Measurements from ENCODE around the gene DCAF10. TPM values are rescaled to one million over a fixed set of nuclear protein-coding genes. Genes with fewer than 3 reads are reported as not detected.

Gene DCAF10
- total and polyA plus RNA-seq, 3 experiments from 2014 or later: 14.9 to 27.2 (median 15.1) TPM

DNA sequence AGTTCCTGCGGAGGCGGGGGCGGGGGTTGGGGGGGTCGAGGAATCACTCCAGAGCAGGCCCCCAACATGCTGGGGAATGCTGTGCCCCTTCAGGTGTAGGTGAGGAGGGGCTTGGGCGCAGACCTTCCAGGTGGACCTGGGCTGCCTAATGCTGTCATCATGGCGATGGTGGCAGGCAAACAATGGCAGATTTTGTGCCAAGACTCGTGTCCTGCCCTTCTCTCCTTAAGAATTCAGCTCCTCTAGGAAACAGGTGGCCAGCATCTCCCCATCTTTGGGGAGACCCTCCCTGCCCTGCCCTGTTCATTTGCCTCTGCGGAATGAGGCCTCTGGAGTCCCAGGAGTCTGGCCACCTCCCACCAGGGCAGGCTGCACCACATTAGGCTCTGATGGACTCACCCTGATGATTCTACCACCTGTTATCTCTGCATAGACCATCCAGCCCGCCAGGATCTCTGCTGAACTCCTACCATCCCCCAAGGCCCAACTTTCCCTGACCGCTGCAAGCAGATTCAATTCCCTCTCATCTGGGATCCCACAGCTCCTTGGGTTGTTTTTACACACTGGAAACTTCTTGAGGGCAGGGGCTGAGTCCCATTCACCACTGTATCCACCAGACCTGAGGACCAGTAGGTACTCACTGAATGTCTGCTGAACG, 114.2 kb downstream of the DCAF10 start:
- Mint-ChIP-seq H3K4me1 (peaks cover 0 to 3% (median 0%) of the 10 kb centered on the region in 3 donors), H3K9me3 (no peaks in the 10 kb centered on the region), H3K4me3 (no peak overlapping the region), H3K36me3 (no peaks in the 10 kb centered on the region), H3K27ac (no peak overlapping the region), H3K27me3 (peaks cover 3 to 4% of the 10 kb centered on the region in 2 donors)
- Histone ChIP-seq H3K27me3 (ENCODE audit: insufficient read depth, low read length, poor library complexity, severe bottlenecking) (no peaks in the 10 kb centered on the region), H3K4me1 (ENCODE audit: insufficient read depth, low read length) (no peaks in the 10 kb centered on the region), H3K9me3 (ENCODE audit: low read length) (no peaks in the 10 kb centered on the region), H3K4me3 (ENCODE audit: low read length) (no peak overlapping the region), H3K27ac (ENCODE audit: low read depth, low read length) (no peak overlapping the region), H3K36me3 (ENCODE audit: insufficient read depth, low read length) (no peaks in the 10 kb centered on the region)
- DNase-seq: peak in 1 of 5 donors; percentile 21
- ChIA-PET CTCF (interaction anchor here (1.1 to 3.0 kb wide), 9 partner anchors 8 to 520 kb away, joined by 3 to 28 read pairs (median 5); no protein-coding TSS in a partner anchor), POLR2A (no interaction called here)

DNA sequence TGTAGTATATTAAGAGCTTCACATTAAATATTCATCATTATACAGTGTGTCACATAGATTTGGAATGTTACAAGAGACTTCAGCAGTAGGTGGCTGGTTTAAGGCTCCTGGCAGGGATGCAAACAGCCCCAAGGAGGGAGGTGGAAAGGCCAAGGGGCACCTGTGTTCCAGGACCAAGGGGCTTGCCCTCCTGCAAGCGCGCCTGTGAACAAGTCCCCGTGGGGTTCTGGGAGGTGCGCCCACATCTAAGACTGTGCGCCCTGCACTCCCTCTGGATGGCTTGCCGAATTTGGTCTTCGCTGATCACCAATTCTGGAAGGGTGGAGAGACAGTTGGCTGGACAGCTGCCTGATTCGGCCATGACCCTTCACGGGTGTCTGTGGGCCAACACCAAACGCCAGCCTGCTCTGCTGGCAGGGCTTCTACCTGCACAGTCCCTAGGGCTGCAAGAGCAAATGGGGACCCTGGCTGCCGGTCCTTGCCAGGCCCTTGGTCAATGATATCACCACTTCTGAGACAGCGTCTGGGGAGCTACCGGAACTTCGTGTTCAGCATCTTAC, 115.4 kb downstream of the DCAF10 start:
- CTCF ChIA-PET: interaction anchor here (3.0 kb wide), 1 partner anchor 244 kb away, joined by 28 read pairs; no protein-coding TSS in a partner anchor
- H3K36me3 ChIP-seq (ENCODE audit: insufficient read depth, low read length): no peaks in the 10 kb centered on the region
- H3K27me3 ChIP-seq (ENCODE audit: insufficient read depth, low read length, poor library complexity, severe bottlenecking): no peaks in the 10 kb centered on the region
- no peak overlapping the region for H3K27ac ChIP-seq (ENCODE audit: low read depth, low read length)
- H3K36me3 Mint-ChIP-seq: no peaks in the 10 kb centered on the region
- no peak overlapping the region for H3K4me3 Mint-ChIP-seq
- no peak overlapping the region for H3K27ac Mint-ChIP-seq
- H3K27me3 Mint-ChIP-seq: peaks cover 3 to 4% of the 10 kb centered on the region in 2 donors
- peak in 1 of 5 donors; percentile 36 for DNase-seq
- H3K4me1 Mint-ChIP-seq: peaks cover 0 to 3% (median 0%) of the 10 kb centered on the region in 3 donors
- no peaks in the 10 kb centered on the region for H3K4me1 ChIP-seq (ENCODE audit: insufficient read depth, low read length)
- H3K9me3 Mint-ChIP-seq: no peaks in the 10 kb centered on the region
- no peaks in the 10 kb centered on the region for H3K9me3 ChIP-seq (ENCODE audit: low read length)
- POLR2A ChIA-PET: no interaction called here
- H3K4me3 ChIP-seq (ENCODE audit: low read length): no peak overlapping the region

DNA sequence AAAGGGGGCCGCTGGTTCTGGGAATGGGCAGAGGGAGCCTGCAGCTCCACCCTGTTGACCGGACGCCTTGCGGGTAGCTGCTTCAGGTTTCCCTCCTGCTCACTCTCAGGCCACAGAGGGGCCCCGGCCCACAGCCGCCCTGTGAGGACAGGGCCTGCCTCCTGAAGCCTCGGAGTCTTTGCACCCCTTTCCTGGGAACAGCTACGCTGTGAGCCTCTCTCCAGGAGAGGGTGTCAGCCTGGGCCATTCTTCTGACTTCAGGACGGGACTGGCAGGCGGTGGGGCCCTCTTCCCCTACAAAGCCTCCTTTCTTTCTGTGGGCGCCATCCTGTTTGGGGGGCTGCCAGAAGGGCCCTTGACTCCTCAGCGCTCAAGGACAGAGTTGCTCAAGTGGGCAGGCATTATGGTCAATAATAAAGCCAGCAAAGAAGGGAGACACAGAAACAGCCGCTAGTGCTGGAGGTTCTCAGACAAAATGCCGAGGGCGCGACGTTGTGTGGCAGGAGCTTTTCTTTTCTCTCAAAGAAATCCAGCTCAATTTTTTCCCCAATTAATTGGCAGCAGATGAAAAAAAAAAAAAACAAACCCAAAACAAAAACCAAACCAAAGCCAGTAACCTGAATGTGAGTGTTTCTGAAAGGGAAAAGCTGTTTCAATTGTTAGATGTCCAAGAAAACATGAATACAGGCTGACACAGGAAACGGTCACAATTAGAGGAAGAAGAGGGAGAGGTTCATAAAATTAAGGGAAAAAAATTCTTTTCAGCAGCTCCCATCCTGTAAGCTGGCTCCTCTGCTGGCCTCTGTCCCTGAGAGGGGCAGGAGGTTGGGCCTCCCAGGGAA, 116.1 kb downstream of the DCAF10 start:
- Mint-ChIP-seq H3K27ac (no peak overlapping the region), H3K4me3 (no peak overlapping the region), H3K27me3 (peaks cover 3 to 4% of the 10 kb centered on the region in 2 donors), H3K36me3 (no peaks in the 10 kb centered on the region), H3K4me1 (peaks cover 0 to 3% (median 0%) of the 10 kb centered on the region in 3 donors), H3K9me3 (no peaks in the 10 kb centered on the region)
- ChIA-PET POLR2A (no interaction called here), CTCF (interaction anchor here (1.6 kb wide), 1 partner anchor 17 kb away, joined by 3 read pairs; no protein-coding TSS in a partner anchor)
- Histone ChIP-seq H3K27me3 (ENCODE audit: insufficient read depth, low read length, poor library complexity, severe bottlenecking) (no peaks in the 10 kb centered on the region), H3K4me1 (ENCODE audit: insufficient read depth, low read length) (no peaks in the 10 kb centered on the region), H3K4me3 (ENCODE audit: low read length) (no peak overlapping the region), H3K9me3 (ENCODE audit: low read length) (no peaks in the 10 kb centered on the region), H3K27ac (ENCODE audit: low read depth, low read length) (no peak overlapping the region), H3K36me3 (ENCODE audit: insufficient read depth, low read length) (no peaks in the 10 kb centered on the region)
- DNase-seq: peak in 1 of 5 donors; percentile 17

Other genes starting within 250 kb of the DCAF10 start
- gene FBXO10, start 224.4 kb upstream of the DCAF10 start, total RNA-seq: 1 to 10 TPM; 2.3 to 2.8 TPM
- 0.82 TPM for gene FBXO10, start 224.4 kb upstream of the DCAF10 start, polyA plus RNA-seq
- 100 to 1,000 TPM; 222 to 227 TPM for gene TOMM5, start 208.2 kb upstream of the DCAF10 start, total RNA-seq
- 200 TPM for gene TOMM5, start 208.2 kb upstream of the DCAF10 start, polyA plus RNA-seq
- gene FRMPD1, start 149.8 kb upstream of the DCAF10 start, total RNA-seq: not detected
- not detected for gene FRMPD1, start 149.8 kb upstream of the DCAF10 start, polyA plus RNA-seq
- 10 to 100 TPM; 10.0 to 12.0 TPM for gene TRMT10B, start 47.0 kb upstream of the DCAF10 start, total RNA-seq
- gene TRMT10B, start 47.0 kb upstream of the DCAF10 start, polyA plus RNA-seq: 16.2 TPM
- 100 to 1,000 TPM; 107 to 112 TPM for gene EXOSC3, start 15.7 kb upstream of the DCAF10 start, total RNA-seq
- 23.8 TPM for gene EXOSC3, start 15.7 kb upstream of the DCAF10 start, polyA plus RNA-seq
- gene SLC25A51, start 103.3 kb downstream of the DCAF10 start, total RNA-seq: 10 to 100 TPM; 38.5 to 39.8 TPM
- 12.9 TPM for gene SLC25A51, start 103.3 kb downstream of the DCAF10 start, polyA plus RNA-seq

Data from CD8-positive, alpha-beta memory T cell (primary cell).